GM23338 (cell line): Measurements from ENCODE around the gene CEP295NL. TPM values are rescaled to one million over a fixed set of nuclear protein-coding genes. Genes with fewer than 3 reads are reported as not detected.

ENCODE experiments used
- ATAC-seq: fragments of 200-7000 bp; cut with Tn5 transposase; 3 replicates; pipeline ENCODE4 v1.9.1; 2020
- DNase-seq: peaks from one replicate; pipeline ENCODE4 v3.0.0-alpha.2; 2015; ENCODE audit warnings: low spot score
- H2AFZ ChIP-seq: fragments of 200-600 bp; sonication (generic); 2 replicates; pipeline ENCODE4 v1.8.0; 2016; ENCODE audit warnings: antibody characterized with exemption, mild to moderate bottlenecking, moderate library complexity
- H3F3A ChIP-seq: fragments of 200-600 bp; sonication (generic); replicated peaks from 2 replicates; pipeline ENCODE4 v1.8.0; 2017; ENCODE audit warnings: antibody characterized with exemption, mixed run types, low read depth
- H3K27ac ChIP-seq: fragments of 200-600 bp; sonication (generic); 2 replicates; pipeline ENCODE4 v1.6.1; 2016; ENCODE audit warnings: low read depth
- H3K27me3 ChIP-seq: fragments of 200-600 bp; sonication (generic); 2 replicates; pipeline ENCODE4 v1.8.0; 2016; ENCODE audit warnings: mild to moderate bottlenecking, mixed run types, moderate library complexity; ENCODE audit not compliant: insufficient read depth
- H3K36me3 ChIP-seq: fragments of 200-600 bp; sonication (generic); 2 replicates; pipeline ENCODE4 v1.8.0; 2016; ENCODE audit warnings: mild to moderate bottlenecking; ENCODE audit not compliant: insufficient read depth
- H3K4me1 ChIP-seq: fragments of 200-600 bp; sonication (generic); 2 replicates; pipeline ENCODE4 v1.8.0; 2016; ENCODE audit warnings: mild to moderate bottlenecking, moderate library complexity; ENCODE audit not compliant: insufficient read depth
- H3K4me2 ChIP-seq: fragments of 200-600 bp; sonication (generic); 2 replicates; pipeline ENCODE4 v1.7.1; 2017; ENCODE audit warnings: mixed run types
- H3K4me3 ChIP-seq: fragments of 200-600 bp; sonication (generic); 2 replicates; pipeline ENCODE4 v1.6.1; 2016; ENCODE audit warnings: mixed run types
- H3K79me2 ChIP-seq: fragments of 200-600 bp; sonication (generic); replicated peaks from 2 replicates; pipeline ENCODE4 v1.8.0; 2017; ENCODE audit warnings: mild to moderate bottlenecking; ENCODE audit not compliant: insufficient read depth
- H3K9me2 ChIP-seq: fragments of 200-600 bp; sonication (generic); 2 replicates; pipeline ENCODE4 v1.8.0; 2017; ENCODE audit not compliant: insufficient read depth
- H4K20me1 ChIP-seq: fragments of 200-600 bp; sonication (generic); replicated peaks from 2 replicates; pipeline ENCODE4 v1.8.0; 2017; ENCODE audit warnings: mild to moderate bottlenecking; ENCODE audit not compliant: insufficient read depth
- H3K27ac Mint-ChIP-seq: 2 replicates; pipeline ENCODE4 v1.8.0; 2020; ENCODE audit warnings: inconsistent platforms, mild to moderate bottlenecking, moderate library complexity, mixed read lengths
- H3K27me3 Mint-ChIP-seq: 3 replicates; pipeline ENCODE4 v1.8.0; 2022; ENCODE audit warnings: low read depth, mild to moderate bottlenecking, moderate library complexity, mixed read lengths, inconsistent platforms; ENCODE audit not compliant: insufficient read depth, poor library complexity
- H3K36me3 Mint-ChIP-seq: 3 replicates; pipeline ENCODE4 v1.8.0; 2021; ENCODE audit warnings: low read depth, mild to moderate bottlenecking, inconsistent platforms, moderate library complexity, mixed read lengths
- H3K4me1 Mint-ChIP-seq: 3 replicates; pipeline ENCODE4 v1.8.0; 2020; ENCODE audit warnings: mild to moderate bottlenecking, inconsistent platforms, mixed read lengths
- H3K4me3 Mint-ChIP-seq: 3 replicates; pipeline ENCODE4 v1.8.0; 2021; ENCODE audit warnings: moderate library complexity, mild to moderate bottlenecking, inconsistent platforms, mixed read lengths
- H3K9me3 Mint-ChIP-seq: 3 replicates; pipeline ENCODE4 v1.8.0; 2020; ENCODE audit warnings: moderate library complexity, mild to moderate bottlenecking, inconsistent platforms, mixed read lengths
- CREB1 ChIP-seq: fragments of 250-450 bp; sonication (Bioruptor Pico); IDR thresholded peaks from 2 replicates; pipeline ENCODE4 v1.5.0; 2020; ENCODE audit warnings: low read depth, mild to moderate bottlenecking, moderate library complexity
- EZH2 ChIP-seq: fragments of 200-600 bp; sonication (generic); IDR thresholded peaks from one replicate; pipeline ENCODE4 v1.8.0; 2017; ENCODE audit warnings: antibody characterized with exemption, mild to moderate bottlenecking, low read depth; ENCODE audit not compliant: unreplicated experiment
- EZH2phosphoT487 ChIP-seq: fragments of 200-600 bp; sonication (generic); IDR thresholded peaks from one replicate; pipeline ENCODE4 v1.8.1; 2018; ENCODE audit warnings: antibody characterized with exemption; ENCODE audit not compliant: unreplicated experiment
- JUNB ChIP-seq: IDR thresholded peaks from one replicate; pipeline ENCODE4 v1.6.1; 2016; ENCODE audit warnings: antibody characterized with exemption; ENCODE audit not compliant: unreplicated experiment
- NANOG ChIP-seq: IDR thresholded peaks from 2 replicates; pipeline ENCODE4 v1.6.1; 2016; ENCODE audit warnings: antibody characterized with exemption, borderline replicate concordance
- POLR2AphosphoS5 ChIP-seq: IDR thresholded peaks from 2 replicates; pipeline ENCODE4 v1.6.1; 2016; ENCODE audit warnings: antibody characterized with exemption, low read depth
- STAT1 ChIP-seq: IDR thresholded peaks from one replicate; pipeline ENCODE4 v1.6.1; 2016; ENCODE audit warnings: antibody characterized with exemption; ENCODE audit not compliant: unreplicated experiment
- ZNF114 ChIP-seq: fragments of 250-450 bp; sonication (Bioruptor Pico); IDR thresholded peaks from 2 replicates; pipeline ENCODE4 v1.5.0; 2020; ENCODE audit warnings: mild to moderate bottlenecking, moderate library complexity
- ZNF331 ChIP-seq: fragments of 250-450 bp; sonication (Bioruptor Pico); IDR thresholded peaks from 2 replicates; pipeline ENCODE4 v1.5.0; 2020; ENCODE audit warnings: low read depth, mild to moderate bottlenecking, moderate library complexity
- polyA plus RNA-seq: library from polyadenylated mRNA; unstranded; fragments of >200 nt; fragmentation: Nextera tagmentation; extraction: Ambion mirVana; gene quantifications from 2 replicates; pipeline ENCODE4 v1.2.1, GENCODE V29; 2016
- total RNA-seq: library from RNA; depleted of rRNA; stranded (reverse); fragments of >200 nt; shearing (Covaris generic); gene quantifications from 2 replicates; pipeline ENCODE4 v1.2.3, GENCODE V29; 2014
- TF ChIP-seq, protein P1 (sequence below): fragments of 250-450 bp; sonication (Bioruptor Pico); IDR thresholded peaks from 2 replicates; pipeline ENCODE4 v1.5.0; 2020; ENCODE audit warnings: mild to moderate bottlenecking, moderate library complexity
- TF ChIP-seq, protein P2 (sequence below): IDR thresholded peaks from one replicate; pipeline ENCODE4 v1.6.1; 2018; ENCODE audit warnings: antibody characterized with exemption; ENCODE audit not compliant: unreplicated experiment
- TF ChIP-seq, protein P3 (sequence below), 2 experiments: fragments of 200-600 bp in 1 of 2; sonication (generic) in 1 of 2; conservative IDR thresholded peaks; 2 replicates each; pipeline versions ENCODE4 v1.5.1 to v1.6.1; 2016 to 2017; ENCODE audit warnings: antibody characterized with exemption in 2 of 2, low read depth in 2 of 2, mild to moderate bottlenecking in 2 of 2, moderate library complexity in 1 of 2
- TF ChIP-seq, protein P4 (sequence below): IDR thresholded peaks from 2 replicates; pipeline ENCODE4 v1.6.1; 2016; ENCODE audit warnings: antibody characterized with exemption

Gene CEP295NL
- total and polyA plus RNA-seq, 2 experiments from 2014 or later = 0.69 TPM; not detected in 1

DNA sequence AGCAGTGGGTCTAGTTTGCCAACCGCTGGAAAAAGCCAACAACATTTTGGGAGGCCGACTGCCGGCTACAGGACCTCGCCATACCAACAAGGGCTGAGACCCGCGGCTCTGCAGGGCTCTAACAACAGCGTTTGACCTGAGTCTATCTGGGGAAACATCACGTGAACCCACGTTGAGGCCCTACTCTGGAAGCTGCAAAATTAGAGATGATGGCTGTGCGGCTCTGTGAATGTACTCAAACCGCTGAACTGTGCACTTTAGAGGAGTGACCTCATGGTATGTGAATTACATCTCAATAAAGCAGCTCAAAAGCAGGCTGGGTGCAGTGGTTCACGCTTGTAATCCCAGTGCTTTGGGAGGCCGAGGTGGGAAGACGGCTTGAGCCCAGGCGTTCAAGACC lies 10.1 kb upstream of the CEP295NL start:
- H3K27me3 ChIP-seq = no peaks in the 10 kb centered on the region
- Mint-ChIP-seq H3K4me1 (peaks cover 24% of the 10 kb centered on the region), H3K36me3 (no peaks in the 10 kb centered on the region), H3K27me3 (peaks cover 10% of the 10 kb centered on the region), H3K9me3 (no peaks in the 10 kb centered on the region), H3K4me3 (no peak overlapping the region), H3K27ac (no peak overlapping the region; the same call in 1 of the 2 replicates)
- DNase-seq = no peak
- no peak for ATAC-seq
- no peak overlapping the region for H3K4me3 ChIP-seq
- peaks cover 6% of the 10 kb centered on the region for H3K4me1 ChIP-seq
- TF ChIP-seq, protein P1, sequence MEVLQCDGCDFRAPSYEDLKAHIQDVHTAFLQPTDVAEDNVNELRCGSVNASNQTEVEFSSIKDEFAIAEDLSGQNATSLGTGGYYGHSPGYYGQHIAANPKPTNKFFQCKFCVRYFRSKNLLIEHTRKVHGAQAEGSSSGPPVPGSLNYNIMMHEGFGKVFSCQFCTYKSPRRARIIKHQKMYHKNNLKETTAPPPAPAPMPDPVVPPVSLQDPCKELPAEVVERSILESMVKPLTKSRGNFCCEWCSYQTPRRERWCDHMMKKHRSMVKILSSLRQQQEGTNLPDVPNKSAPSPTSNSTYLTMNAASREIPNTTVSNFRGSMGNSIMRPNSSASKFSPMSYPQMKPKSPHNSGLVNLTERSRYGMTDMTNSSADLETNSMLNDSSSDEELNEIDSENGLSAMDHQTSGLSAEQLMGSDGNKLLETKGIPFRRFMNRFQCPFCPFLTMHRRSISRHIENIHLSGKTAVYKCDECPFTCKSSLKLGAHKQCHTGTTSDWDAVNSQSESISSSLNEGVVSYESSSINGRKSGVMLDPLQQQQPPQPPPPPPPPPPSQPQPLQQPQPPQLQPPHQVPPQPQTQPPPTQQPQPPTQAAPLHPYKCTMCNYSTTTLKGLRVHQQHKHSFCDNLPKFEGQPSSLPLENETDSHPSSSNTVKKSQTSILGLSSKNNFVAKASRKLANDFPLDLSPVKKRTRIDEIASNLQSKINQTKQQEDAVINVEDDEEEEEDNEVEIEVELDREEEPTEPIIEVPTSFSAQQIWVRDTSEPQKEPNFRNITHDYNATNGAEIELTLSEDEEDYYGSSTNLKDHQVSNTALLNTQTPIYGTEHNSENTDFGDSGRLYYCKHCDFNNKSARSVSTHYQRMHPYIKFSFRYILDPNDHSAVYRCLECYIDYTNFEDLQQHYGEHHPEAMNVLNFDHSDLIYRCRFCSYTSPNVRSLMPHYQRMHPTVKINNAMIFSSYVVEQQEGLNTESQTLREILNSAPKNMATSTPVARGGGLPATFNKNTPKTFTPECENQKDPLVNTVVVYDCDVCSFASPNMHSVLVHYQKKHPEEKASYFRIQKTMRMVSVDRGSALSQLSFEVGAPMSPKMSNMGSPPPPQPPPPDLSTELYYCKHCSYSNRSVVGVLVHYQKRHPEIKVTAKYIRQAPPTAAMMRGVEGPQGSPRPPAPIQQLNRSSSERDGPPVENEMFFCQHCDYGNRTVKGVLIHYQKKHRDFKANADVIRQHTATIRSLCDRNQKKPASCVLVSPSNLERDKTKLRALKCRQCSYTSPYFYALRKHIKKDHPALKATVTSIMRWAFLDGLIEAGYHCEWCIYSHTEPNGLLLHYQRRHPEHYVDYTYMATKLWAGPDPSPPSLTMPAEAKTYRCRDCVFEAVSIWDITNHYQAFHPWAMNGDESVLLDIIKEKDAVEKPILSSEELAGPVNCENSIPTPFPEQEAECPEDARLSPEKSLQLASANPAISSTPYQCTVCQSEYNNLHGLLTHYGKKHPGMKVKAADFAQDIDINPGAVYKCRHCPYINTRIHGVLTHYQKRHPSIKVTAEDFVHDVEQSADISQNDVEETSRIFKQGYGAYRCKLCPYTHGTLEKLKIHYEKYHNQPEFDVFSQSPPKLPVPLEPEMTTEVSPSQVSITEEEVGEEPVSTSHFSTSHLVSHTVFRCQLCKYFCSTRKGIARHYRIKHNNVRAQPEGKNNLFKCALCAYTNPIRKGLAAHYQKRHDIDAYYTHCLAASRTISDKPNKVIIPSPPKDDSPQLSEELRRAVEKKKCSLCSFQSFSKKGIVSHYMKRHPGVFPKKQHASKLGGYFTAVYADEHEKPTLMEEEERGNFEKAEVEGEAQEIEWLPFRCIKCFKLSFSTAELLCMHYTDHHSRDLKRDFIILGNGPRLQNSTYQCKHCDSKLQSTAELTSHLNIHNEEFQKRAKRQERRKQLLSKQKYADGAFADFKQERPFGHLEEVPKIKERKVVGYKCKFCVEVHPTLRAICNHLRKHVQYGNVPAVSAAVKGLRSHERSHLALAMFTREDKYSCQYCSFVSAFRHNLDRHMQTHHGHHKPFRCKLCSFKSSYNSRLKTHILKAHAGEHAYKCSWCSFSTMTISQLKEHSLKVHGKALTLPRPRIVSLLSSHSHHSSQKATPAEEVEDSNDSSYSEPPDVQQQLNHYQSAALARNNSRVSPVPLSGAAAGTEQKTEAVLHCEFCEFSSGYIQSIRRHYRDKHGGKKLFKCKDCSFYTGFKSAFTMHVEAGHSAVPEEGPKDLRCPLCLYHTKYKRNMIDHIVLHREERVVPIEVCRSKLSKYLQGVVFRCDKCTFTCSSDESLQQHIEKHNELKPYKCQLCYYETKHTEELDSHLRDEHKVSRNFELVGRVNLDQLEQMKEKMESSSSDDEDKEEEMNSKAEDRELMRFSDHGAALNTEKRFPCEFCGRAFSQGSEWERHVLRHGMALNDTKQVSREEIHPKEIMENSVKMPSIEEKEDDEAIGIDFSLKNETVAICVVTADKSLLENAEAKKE (CRISPR knock-in tag) = no peak
- TF ChIP-seq, protein P2, sequence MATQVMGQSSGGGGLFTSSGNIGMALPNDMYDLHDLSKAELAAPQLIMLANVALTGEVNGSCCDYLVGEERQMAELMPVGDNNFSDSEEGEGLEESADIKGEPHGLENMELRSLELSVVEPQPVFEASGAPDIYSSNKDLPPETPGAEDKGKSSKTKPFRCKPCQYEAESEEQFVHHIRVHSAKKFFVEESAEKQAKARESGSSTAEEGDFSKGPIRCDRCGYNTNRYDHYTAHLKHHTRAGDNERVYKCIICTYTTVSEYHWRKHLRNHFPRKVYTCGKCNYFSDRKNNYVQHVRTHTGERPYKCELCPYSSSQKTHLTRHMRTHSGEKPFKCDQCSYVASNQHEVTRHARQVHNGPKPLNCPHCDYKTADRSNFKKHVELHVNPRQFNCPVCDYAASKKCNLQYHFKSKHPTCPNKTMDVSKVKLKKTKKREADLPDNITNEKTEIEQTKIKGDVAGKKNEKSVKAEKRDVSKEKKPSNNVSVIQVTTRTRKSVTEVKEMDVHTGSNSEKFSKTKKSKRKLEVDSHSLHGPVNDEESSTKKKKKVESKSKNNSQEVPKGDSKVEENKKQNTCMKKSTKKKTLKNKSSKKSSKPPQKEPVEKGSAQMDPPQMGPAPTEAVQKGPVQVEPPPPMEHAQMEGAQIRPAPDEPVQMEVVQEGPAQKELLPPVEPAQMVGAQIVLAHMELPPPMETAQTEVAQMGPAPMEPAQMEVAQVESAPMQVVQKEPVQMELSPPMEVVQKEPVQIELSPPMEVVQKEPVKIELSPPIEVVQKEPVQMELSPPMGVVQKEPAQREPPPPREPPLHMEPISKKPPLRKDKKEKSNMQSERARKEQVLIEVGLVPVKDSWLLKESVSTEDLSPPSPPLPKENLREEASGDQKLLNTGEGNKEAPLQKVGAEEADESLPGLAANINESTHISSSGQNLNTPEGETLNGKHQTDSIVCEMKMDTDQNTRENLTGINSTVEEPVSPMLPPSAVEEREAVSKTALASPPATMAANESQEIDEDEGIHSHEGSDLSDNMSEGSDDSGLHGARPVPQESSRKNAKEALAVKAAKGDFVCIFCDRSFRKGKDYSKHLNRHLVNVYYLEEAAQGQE = no peak
- TF ChIP-seq ZNF331 (no peak), STAT1 (no peak), CREB1 (no peak), EZH2 (no peak), EZH2phosphoT487 (no peak), NANOG (no peak), ZNF114 (CRISPR knock-in tag) (no peak), POLR2AphosphoS5 (no peak), JUNB (no peak)
- TF ChIP-seq, protein P3, sequence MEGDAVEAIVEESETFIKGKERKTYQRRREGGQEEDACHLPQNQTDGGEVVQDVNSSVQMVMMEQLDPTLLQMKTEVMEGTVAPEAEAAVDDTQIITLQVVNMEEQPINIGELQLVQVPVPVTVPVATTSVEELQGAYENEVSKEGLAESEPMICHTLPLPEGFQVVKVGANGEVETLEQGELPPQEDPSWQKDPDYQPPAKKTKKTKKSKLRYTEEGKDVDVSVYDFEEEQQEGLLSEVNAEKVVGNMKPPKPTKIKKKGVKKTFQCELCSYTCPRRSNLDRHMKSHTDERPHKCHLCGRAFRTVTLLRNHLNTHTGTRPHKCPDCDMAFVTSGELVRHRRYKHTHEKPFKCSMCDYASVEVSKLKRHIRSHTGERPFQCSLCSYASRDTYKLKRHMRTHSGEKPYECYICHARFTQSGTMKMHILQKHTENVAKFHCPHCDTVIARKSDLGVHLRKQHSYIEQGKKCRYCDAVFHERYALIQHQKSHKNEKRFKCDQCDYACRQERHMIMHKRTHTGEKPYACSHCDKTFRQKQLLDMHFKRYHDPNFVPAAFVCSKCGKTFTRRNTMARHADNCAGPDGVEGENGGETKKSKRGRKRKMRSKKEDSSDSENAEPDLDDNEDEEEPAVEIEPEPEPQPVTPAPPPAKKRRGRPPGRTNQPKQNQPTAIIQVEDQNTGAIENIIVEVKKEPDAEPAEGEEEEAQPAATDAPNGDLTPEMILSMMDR (conservative IDR thresholded peaks at IDR 0.05; ENCODE audit: low read depth in 2 of 2) = no peak
- TF ChIP-seq, protein P4, sequence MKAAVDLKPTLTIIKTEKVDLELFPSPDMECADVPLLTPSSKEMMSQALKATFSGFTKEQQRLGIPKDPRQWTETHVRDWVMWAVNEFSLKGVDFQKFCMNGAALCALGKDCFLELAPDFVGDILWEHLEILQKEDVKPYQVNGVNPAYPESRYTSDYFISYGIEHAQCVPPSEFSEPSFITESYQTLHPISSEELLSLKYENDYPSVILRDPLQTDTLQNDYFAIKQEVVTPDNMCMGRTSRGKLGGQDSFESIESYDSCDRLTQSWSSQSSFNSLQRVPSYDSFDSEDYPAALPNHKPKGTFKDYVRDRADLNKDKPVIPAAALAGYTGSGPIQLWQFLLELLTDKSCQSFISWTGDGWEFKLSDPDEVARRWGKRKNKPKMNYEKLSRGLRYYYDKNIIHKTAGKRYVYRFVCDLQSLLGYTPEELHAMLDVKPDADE = no peak
- no peak overlapping the region for H2AFZ ChIP-seq
- peaks cover 3% of the 10 kb centered on the region; the same call in 1 of the 2 replicates for H4K20me1 ChIP-seq
- no peaks in the 10 kb centered on the region for H3F3A ChIP-seq
- no peak overlapping the region for H3K4me2 ChIP-seq
- H3K79me2 ChIP-seq = peaks cover 43% of the 10 kb centered on the region
- H3K36me3 ChIP-seq = no peaks in the 10 kb centered on the region
- no peak overlapping the region for H3K27ac ChIP-seq
- no peaks in the 10 kb centered on the region for H3K9me2 ChIP-seq
